Measurements from ENCODE around the gene CIC.

- TF ChIP-seq CTCF (IDR thresholded peaks at IDR 0.05) (no peak), EP300 (IDR thresholded peaks at IDR 0.05) (no peak), POLR2A (IDR thresholded peaks at IDR 0.05) (no peak)
These were observed 19.8 kb upstream of the CIC start for GRCh38 chr19:42249149-42249750.

All from suprapubic skin (tissue), 3 donors.